ENCODE results near the gene CNTNAP3B.
"Not testable (repeated sequence)": the region's sequence is repeated elsewhere in the genome, so short reads cannot be mapped to it uniquely, and the experiment has no call there.

GRCh38 chr9:41855422-41855821 lies 273.8 kb downstream of the CNTNAP3B start:
- TF ChIP-seq FOXM1 (IDR thresholded peaks at IDR 0.05; ENCODE audit: low read depth, low read length); CTCF (IDR thresholded peaks at IDR 0.05 in 2 of 3, conservative IDR thresholded peaks at IDR 0.05 in 1 of 3; ENCODE audit: control insufficient read depth in 2 of 3, extremely low read depth in 1 of 3, insufficient read depth in 1 of 3, low read depth in 3 of 3, low read length in 3 of 3); POLR2A (IDR thresholded peaks at IDR 0.05; ENCODE audit: low read depth, low read length); MAX (IDR thresholded peaks at IDR 0.05; ENCODE audit: low read depth, low read length): not testable (repeated sequence)
